GDM1 (cell line): ENCODE results near the gene C5orf58.
A peak's percentile ranks its signal among the peaks of the same experiment; 100 is the strongest.

Source experiments
- DNase-seq: peaks from one replicate; lab custom pipeline; 2025; lab: John Stamatoyannopoulos, UW

The C5orf58 gene

GRCh38 chr5:170283296-170283695 is 50.5 kb downstream of the C5orf58 start:
- no peak for DNase-seq

- DNase-seq = no peak
Observed at GRCh38 chr5:170284231-170284630, 51.4 kb downstream of the C5orf58 start.

- DNase-seq = no peak
Observed at GRCh38 chr5:170285181-170285580, 52.4 kb downstream of the C5orf58 start.

- no peak for DNase-seq
Observed at GRCh38 chr5:170286386-170286925, 53.7 kb downstream of the C5orf58 start.

GRCh38 chr5:170287532-170287931 is 54.7 kb downstream of the C5orf58 start:
- DNase-seq = peak; percentile 69

- no peak for DNase-seq
Observed at GRCh38 chr5:170288151-170288550, 55.4 kb downstream of the C5orf58 start.

- DNase-seq = no peak
Observed at GRCh38 chr5:170288551-170288950, 55.8 kb downstream of the C5orf58 start.

GRCh38 chr5:170289121-170289520 is 56.3 kb downstream of the C5orf58 start:
- no peak for DNase-seq

GRCh38 chr5:170289764-170290163 is 57.0 kb downstream of the C5orf58 start:
- no peak for DNase-seq

- no peak for DNase-seq
Observed at GRCh38 chr5:170290498-170290897, 57.7 kb downstream of the C5orf58 start.

- no peak for DNase-seq
Observed at GRCh38 chr5:170292179-170293104, 59.7 kb downstream of the C5orf58 start.

- DNase-seq = peak; percentile 94
Observed at GRCh38 chr5:170293273-170293672, 60.5 kb downstream of the C5orf58 start.

GRCh38 chr5:170294057-170294456 is 61.3 kb downstream of the C5orf58 start:
- DNase-seq = no peak

- no peak for DNase-seq
Observed at GRCh38 chr5:170294556-170294955, 61.8 kb downstream of the C5orf58 start.
